Endothelial cell of umbilical vein (primary cell): Measurements from ENCODE around the gene EIF3A. TPM values are rescaled to one million over a fixed set of nuclear protein-coding genes. Genes with fewer than 3 reads are reported as not detected.

Experiments
- BruUV-seq: library from RNA; stranded (reverse); fragments of 400-500 nt; replicated peaks from 2 replicates; lab custom pipeline; 2021; lab: Mats Ljungman, UMichigan
- CTCF ChIA-PET: fragments of 300-600, 350-600 bp; sonication (Branson Sonifier 250); formaldehyde crosslinking; loops from one replicate; lab custom pipeline; 2021; ENCODE audit warnings: antibody characterized with exemption, inconsistent platforms; lab: Charles Lee
- POLR2A ChIA-PET: fragments of 300-600, 350-600 bp; sonication (Branson Sonifier 250); formaldehyde crosslinking; loops from one replicate; lab custom pipeline; 2021; ENCODE audit warnings: antibody characterized with exemption, inconsistent platforms; lab: Charles Lee
- DNase-seq: peaks from one replicate; pipeline ENCODE4 v3.0.0-alpha.2; 2011; ENCODE audit warnings: low read depth, low spot score
- FAIRE-seq: peaks from 2 replicates; lab custom pipeline; 2011; peaks lifted over from hg19 to GRCh38; lab: Jason Lieb, UNC
- H2AFZ ChIP-seq: 2 replicates; pipeline ENCODE4 v1.6.0; 2012; ENCODE audit warnings: low read depth, low read length, control low read depth, inconsistent platforms
- H3K27ac ChIP-seq: 2 replicates; pipeline ENCODE4 v1.5.1; 2011; ENCODE audit warnings: low read depth, mild to moderate bottlenecking, control low read depth, low read length, moderate library complexity; ENCODE audit not compliant: insufficient read depth
- H3K27me3 ChIP-seq, 2 experiments: 2 replicates each; pipeline versions ENCODE4 v1.6.0 to v1.6.1; 2011; ENCODE audit warnings: low read length in 2 of 2, mixed read lengths in 1 of 2; ENCODE audit not compliant: control insufficient read depth in 2 of 2, insufficient read depth in 2 of 2
- H3K36me3 ChIP-seq, 2 experiments: 2 replicates in 1 of 2; 3 replicates in 1 of 2; pipeline ENCODE4 v1.5.1; 2011; ENCODE audit warnings: low read length in 2 of 2, mild to moderate bottlenecking in 1 of 2, moderate library complexity in 1 of 2; ENCODE audit not compliant: control insufficient read depth in 2 of 2, insufficient read depth in 2 of 2; ENCODE audit errors: extremely low read depth in 1 of 2
- H3K4me1 ChIP-seq: 3 replicates; pipeline ENCODE4 v1.5.1; 2011; ENCODE audit warnings: mild to moderate bottlenecking, low read length; ENCODE audit not compliant: control insufficient read depth, insufficient read depth; ENCODE audit errors: extremely low read depth
- H3K4me2 ChIP-seq: 2 replicates; pipeline ENCODE4 v1.6.1; 2011; ENCODE audit warnings: low read length, control low read depth, mixed read lengths; ENCODE audit not compliant: insufficient read depth
- H3K4me3 ChIP-seq, 3 experiments: fragments of 200-600 bp in 1 of 3; sonication (generic), shearing (Covaris generic) in 1 of 3; replicated peaks in 1 of 3; 2 replicates each; pipeline ENCODE4 v1.5.1; 2011 to 2016; ENCODE audit warnings: control low read depth in 3 of 3, low read length in 3 of 3, mild to moderate bottlenecking in 2 of 3, inconsistent platforms in 1 of 3, low read depth in 1 of 3, moderate library complexity in 1 of 3; ENCODE audit not compliant: insufficient read depth in 1 of 3
- H3K79me2 ChIP-seq: 2 replicates; pipeline ENCODE4 v1.6.0; 2012; ENCODE audit warnings: low read length, inconsistent platforms; ENCODE audit not compliant: control insufficient read depth, insufficient read depth
- H3K9ac ChIP-seq: replicated peaks from 2 replicates; pipeline ENCODE3; 2011; ENCODE audit warnings: low read length, control low read depth; ENCODE audit not compliant: insufficient read depth; ENCODE audit errors: extremely low read depth
- H3K9me1 ChIP-seq: replicated peaks from 3 replicates; pipeline ENCODE4 v1.6.0; 2011; ENCODE audit warnings: mild to moderate bottlenecking, low read length; ENCODE audit not compliant: control insufficient read depth, insufficient read depth; ENCODE audit errors: extremely low read depth
- H3K9me3 ChIP-seq: replicated peaks from 2 replicates; pipeline ENCODE4 v1.5.1; 2012; ENCODE audit warnings: low read length, inconsistent platforms; ENCODE audit not compliant: control insufficient read depth, insufficient read depth
- H4K20me1 ChIP-seq: replicated peaks from 2 replicates; pipeline ENCODE3; 2011; ENCODE audit warnings: mild to moderate bottlenecking, low read length; ENCODE audit not compliant: control insufficient read depth, insufficient read depth; ENCODE audit errors: extremely low read depth
- CTCF ChIP-seq, 2 donors: IDR thresholded peaks; 1 replicate in 1 of 2; 2 replicates in 1 of 2; pipeline ENCODE4 v1.5.1; 2011; ENCODE audit warnings: low read length in 2 of 2, mild to moderate bottlenecking in 2 of 2, moderate library complexity in 2 of 2, control low read depth in 1 of 2, inconsistent platforms in 1 of 2, low read depth in 1 of 2; ENCODE audit not compliant: insufficient read depth in 1 of 2; ENCODE audit errors: extremely low read depth in 1 of 2
- EZH2 ChIP-seq: IDR thresholded peaks from 2 replicates; pipeline ENCODE4 v1.6.1; 2012; ENCODE audit warnings: borderline replicate concordance, low read depth, mild to moderate bottlenecking, moderate library complexity, low read length, inconsistent platforms; ENCODE audit not compliant: severe bottlenecking
- FOS ChIP-seq: IDR thresholded peaks from 2 replicates; pipeline ENCODE4 v1.6.1; 2011; ENCODE audit warnings: mild to moderate bottlenecking, low read length, moderate library complexity, borderline replicate concordance; ENCODE audit not compliant: insufficient read depth
- GATA2 ChIP-seq: IDR thresholded peaks from 2 replicates; pipeline ENCODE4 v1.7.0; 2011; ENCODE audit warnings: low read depth, mild to moderate bottlenecking, moderate library complexity, mixed read lengths, low read length; ENCODE audit not compliant: insufficient read length, insufficient read depth
- JUN ChIP-seq: IDR thresholded peaks from 2 replicates; pipeline ENCODE4 v1.6.1; 2011; ENCODE audit warnings: borderline replicate concordance, low read depth; ENCODE audit not compliant: insufficient read length, insufficient read depth
- MAX ChIP-seq: IDR thresholded peaks from 2 replicates; pipeline ENCODE4 v1.6.1; 2011; ENCODE audit not compliant: insufficient read depth, insufficient read length
- MYC ChIP-seq: IDR thresholded peaks from one replicate; pipeline ENCODE4 v1.6.1; 2011; ENCODE audit warnings: mild to moderate bottlenecking, low read depth, low read length
- POLR2A ChIP-seq: IDR thresholded peaks from 2 replicates; pipeline ENCODE4 v1.6.1; 2012; ENCODE audit warnings: low read depth, mild to moderate bottlenecking, control low read depth, low read length
- POLR2AphosphoS5 ChIP-seq: IDR thresholded peaks from 2 replicates; pipeline ENCODE4 v1.6.1; 2012; ENCODE audit warnings: low read depth, mild to moderate bottlenecking, control low read depth, low read length, moderate library complexity; ENCODE audit not compliant: insufficient read depth
- dilution Hi-C: fragments of 300-500 bp; cut with MboI; formaldehyde crosslinking; loops from one replicate; pipeline ENCODE4 v1.15.0; 2019; ENCODE audit warnings: low sequenced_read_pairs; ENCODE audit not compliant: extremely low pct_ligation_motif_present
- intact Hi-C: fragments of 100-400 bp; cut with micrococcal nuclease; formaldehyde crosslinking; loops from one replicate; pipeline ENCODE4 v1.10.0; 2022
- polyA plus RNA-seq, 4 experiments: library from polyadenylated mRNA; depleted of rRNA in 3 of 4; stranded (reverse) in 3 of 4; unstranded in 1 of 4; fragments of >200 nt; gene quantifications; 2 replicates each; pipeline versions ENCODE4 v1.2.1 to v1.2.3, GENCODE V29; 2011 to 2012; ENCODE audit warnings: missing spikeins in 1 of 4
- total RNA-seq: library from RNA; stranded (reverse); gene quantifications from 2 replicates; pipeline ENCODE4 v1.2.3, GENCODE V29; 2021

EIF3A gene
- total and polyA plus RNA-seq, 2 donors (not counting 3 experiments of a cell fraction or from before 2014, with no cell fraction given): 27.6 to 159 TPM

- intact Hi-C loops (loop anchor here (2.0 to 10.0 kb wide), 2 partner anchors 17 to 513 kb away; no protein-coding TSS in a partner anchor), dilution Hi-C loops (no loop called here)
- Histone ChIP-seq H3K4me3 (no peak overlapping the region), H2AFZ (no peak overlapping the region), H3K4me2 (no peak overlapping the region), H3K27ac (no peak overlapping the region), H3K9me3 (no peaks in the 10 kb centered on the region), H3K9ac (no peak overlapping the region), H3K9me1 (no peaks in the 10 kb centered on the region), H4K20me1 (peaks cover 5% of the 10 kb centered on the region), H3K36me3 (peaks cover 48 to 53% of the 10 kb centered on the region in 2 experiments), H3K27me3 (no peaks in the 10 kb centered on the region), H3K79me2 (peaks cover 78% of the 10 kb centered on the region), H3K4me1 (no peaks in the 10 kb centered on the region)
- TF ChIP-seq JUN: no peak
- no peak for TF ChIP-seq POLR2A
- no peak for TF ChIP-seq POLR2AphosphoS5
- TF ChIP-seq CTCF (IDR thresholded peaks at IDR 0.05; ENCODE audit: extremely low read depth in 1 of 2, insufficient read depth in 1 of 2, low read depth in 1 of 2, low read length in 2 of 2): no peak
- no peak for TF ChIP-seq MAX
- TF ChIP-seq MYC: no peak
- no peak for TF ChIP-seq GATA2
- no peak for TF ChIP-seq FOS
- no peak for TF ChIP-seq EZH2
- ChIA-PET CTCF (no interaction called here), POLR2A (no interaction called here)
- no peak for DNase-seq
- BruUV-seq: no TSS peak
- no peak for FAIRE-seq
Measured at GRCh38 chr10:119061926-119062325, 18.7 kb downstream of the EIF3A start.
